ENCODE measurements around the gene RRM2.
"Not testable (repeated sequence)": the region's sequence is repeated elsewhere in the genome, so short reads cannot be mapped to it uniquely, and the experiment has no call there.

RRM2 gene

DNA sequence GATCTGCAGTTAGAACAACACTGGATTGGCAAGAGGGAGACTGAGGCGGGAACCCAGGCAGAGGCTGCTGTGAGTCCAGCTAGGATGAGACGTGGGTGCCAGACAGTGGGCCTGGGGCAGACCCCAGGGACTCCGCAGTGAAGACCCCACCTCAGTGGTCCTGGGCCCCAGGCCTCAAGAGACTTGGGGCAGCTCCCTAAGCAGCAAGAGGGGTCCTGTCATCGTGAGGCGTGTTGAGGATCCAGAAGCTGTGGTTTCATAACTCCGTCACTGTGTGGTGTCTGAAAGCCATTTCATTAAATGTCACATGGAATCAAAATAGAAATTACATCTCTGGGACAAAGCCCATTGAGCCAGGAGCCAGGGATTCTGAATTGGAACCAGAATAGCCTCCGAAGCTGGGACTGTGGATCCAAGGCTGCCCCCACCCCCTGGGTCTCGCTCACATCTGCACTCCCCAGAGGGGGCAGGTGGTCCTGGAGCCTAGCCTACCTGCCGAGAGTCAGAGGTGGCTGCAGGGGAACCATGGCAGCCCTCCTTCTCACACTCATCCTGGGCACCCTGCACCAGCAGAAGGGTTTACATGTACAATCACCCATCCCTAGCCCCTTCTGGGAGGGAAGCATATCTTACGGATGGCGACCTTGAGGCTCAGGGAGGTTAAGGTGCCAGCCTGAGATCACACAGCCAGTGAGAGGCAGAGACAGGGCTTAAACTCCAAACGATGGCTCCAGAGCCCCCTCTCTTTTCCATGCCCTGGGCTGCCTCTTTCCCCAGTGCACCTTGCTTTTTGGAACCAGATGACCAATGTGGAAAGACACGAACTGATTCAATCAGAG lies 23.2 kb downstream of the RRM2 start:
- no peak overlapping the region for H3K4me3 ChIP-seq (ENCODE audit: low read length)
- DNase-seq (ENCODE audit: low read depth) = no peak
- TF ChIP-seq, protein P1, sequence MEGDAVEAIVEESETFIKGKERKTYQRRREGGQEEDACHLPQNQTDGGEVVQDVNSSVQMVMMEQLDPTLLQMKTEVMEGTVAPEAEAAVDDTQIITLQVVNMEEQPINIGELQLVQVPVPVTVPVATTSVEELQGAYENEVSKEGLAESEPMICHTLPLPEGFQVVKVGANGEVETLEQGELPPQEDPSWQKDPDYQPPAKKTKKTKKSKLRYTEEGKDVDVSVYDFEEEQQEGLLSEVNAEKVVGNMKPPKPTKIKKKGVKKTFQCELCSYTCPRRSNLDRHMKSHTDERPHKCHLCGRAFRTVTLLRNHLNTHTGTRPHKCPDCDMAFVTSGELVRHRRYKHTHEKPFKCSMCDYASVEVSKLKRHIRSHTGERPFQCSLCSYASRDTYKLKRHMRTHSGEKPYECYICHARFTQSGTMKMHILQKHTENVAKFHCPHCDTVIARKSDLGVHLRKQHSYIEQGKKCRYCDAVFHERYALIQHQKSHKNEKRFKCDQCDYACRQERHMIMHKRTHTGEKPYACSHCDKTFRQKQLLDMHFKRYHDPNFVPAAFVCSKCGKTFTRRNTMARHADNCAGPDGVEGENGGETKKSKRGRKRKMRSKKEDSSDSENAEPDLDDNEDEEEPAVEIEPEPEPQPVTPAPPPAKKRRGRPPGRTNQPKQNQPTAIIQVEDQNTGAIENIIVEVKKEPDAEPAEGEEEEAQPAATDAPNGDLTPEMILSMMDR (conservative IDR thresholded peaks at IDR 0.05; ENCODE audit: low read depth, low read length) = no peak

DNA sequence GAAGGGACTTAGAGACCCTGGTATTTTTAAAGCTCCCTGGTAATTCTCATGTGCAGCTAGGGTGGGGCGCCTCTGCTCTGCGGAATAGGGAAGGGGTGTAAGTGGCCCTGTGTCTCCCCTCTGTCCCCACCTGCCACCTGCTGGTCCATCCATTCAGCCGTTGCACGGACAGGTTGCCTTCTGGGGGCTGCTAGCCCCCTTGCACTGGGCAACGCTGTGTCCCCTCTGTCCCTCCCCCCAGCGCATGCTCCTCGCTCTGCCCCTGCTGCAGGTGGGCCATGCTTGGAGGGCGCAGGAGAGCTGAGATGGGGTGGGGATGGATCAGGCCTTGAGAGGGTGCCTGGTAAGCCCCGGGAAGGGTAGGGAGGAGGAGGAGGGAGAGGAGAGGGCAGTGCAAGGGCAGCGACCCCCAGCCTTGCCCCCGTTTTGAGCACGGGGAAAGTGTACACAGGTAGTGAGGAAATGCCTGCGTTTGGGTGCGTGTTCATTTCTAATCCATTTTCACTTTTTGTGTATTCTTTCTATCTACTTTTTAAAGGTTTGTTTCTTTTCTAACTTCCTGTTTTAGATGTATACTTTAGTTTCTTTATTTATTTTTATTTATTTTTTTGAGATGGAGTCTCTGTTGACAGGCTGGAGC lies 23.9 kb downstream of the RRM2 start:
- H3K4me3 ChIP-seq (ENCODE audit: low read length) = no peak overlapping the region
- DNase-seq (ENCODE audit: low read depth) = no peak
- TF ChIP-seq, protein P1 (conservative IDR thresholded peaks at IDR 0.05; ENCODE audit: low read depth, low read length) = no peak

DNA sequence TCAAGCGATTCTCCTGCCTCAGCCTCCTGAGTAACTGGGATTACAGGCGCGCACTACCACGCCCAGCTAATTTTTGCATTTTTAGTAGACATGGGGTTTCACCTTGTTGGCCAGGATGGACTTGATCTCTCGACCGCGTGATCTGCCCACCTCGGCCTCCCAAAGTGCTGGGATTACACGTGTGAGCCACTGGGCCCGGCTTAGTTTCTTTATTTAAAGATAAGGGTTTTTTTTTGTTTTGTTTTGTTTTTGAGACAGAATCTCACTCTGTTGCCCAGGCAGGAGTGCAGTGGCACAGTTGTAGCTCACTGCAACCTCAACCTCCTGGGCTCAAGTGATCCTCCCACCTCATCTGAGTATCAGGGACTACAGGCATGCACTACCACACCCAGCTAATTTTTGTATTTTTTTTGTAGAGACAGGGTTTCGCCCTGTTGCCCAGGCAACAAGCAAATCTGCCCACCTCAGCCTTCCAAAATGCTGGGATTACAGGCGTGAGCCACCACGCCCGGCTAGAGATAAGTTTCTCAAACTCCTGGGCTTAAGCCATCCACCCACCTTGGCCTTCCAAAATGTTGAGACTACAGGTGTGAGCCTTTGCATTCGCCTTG lies 24.6 kb downstream of the RRM2 start:
- not testable (repeated sequence) for H3K4me3 ChIP-seq (ENCODE audit: low read length); DNase-seq (ENCODE audit: low read depth)

GRCh38 chr2:10148268-10148667 lies 25.7 kb downstream of the RRM2 start:
- DNase-seq (ENCODE audit: low read depth) = no peak
- no peak overlapping the region for H3K4me3 ChIP-seq (ENCODE audit: low read length)
- TF ChIP-seq, protein P1 (conservative IDR thresholded peaks at IDR 0.05; ENCODE audit: low read depth, low read length) = no peak

GRCh38 chr2:10149635-10150034 lies 27.1 kb downstream of the RRM2 start:
- H3K4me3 ChIP-seq (ENCODE audit: low read length) = no peak overlapping the region
- no peak for DNase-seq (ENCODE audit: low read depth)
- TF ChIP-seq, protein P1 (conservative IDR thresholded peaks at IDR 0.05; ENCODE audit: low read depth, low read length) = no peak

DNA sequence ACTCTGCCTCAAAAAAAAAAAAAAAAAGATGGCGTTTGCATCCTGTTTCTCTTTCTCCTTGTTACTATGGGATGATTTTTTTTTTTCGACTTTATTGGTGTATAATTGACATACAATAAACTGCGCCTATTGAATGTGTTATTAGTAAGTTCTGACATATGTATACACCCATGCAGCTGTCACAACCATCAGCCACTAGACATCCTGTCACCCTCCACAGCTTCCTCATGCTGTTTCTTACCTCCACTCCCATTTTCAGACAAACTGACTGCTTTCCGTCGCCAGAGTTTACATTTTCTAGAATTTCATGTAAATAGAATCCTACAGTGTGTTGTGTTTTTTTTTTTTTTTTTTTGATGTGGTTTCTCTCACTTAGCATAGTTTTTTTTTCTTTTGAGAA lies 27.9 kb downstream of the RRM2 start:
- TF ChIP-seq, protein P1 (conservative IDR thresholded peaks at IDR 0.05; ENCODE audit: low read depth, low read length) = no peak
- no peak overlapping the region for H3K4me3 ChIP-seq (ENCODE audit: low read length)
- DNase-seq (ENCODE audit: low read depth) = no peak

DNA sequence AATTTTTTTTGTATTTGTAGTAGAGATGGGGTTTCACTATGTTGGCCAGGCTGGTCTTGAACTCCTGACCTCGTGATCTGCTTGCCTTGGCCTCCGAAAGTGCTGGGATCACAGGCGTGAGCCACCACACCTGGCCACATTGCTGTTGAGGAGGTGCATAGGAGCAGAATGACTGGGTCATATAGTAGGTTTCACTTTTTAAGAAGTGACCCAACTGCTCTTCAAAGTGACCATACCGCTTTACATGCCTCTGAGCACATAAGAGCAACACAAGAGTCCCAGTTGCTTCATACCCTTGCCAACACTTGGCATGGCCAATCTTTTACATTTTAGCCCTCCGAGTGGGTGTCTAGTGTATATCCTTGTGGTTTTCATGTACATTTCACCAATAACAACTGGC lies 28.9 kb downstream of the RRM2 start:
- TF ChIP-seq, protein P1 (conservative IDR thresholded peaks at IDR 0.05; ENCODE audit: low read depth, low read length) = no peak
- H3K4me3 ChIP-seq (ENCODE audit: low read length) = no peak overlapping the region
- no peak for DNase-seq (ENCODE audit: low read depth)
